Fibroblast of lung (primary cell): Measurements from ENCODE around the gene LIN52. TPM values are rescaled to one million over a fixed set of nuclear protein-coding genes. Genes with fewer than 3 reads are reported as not detected.

Experiments
- DNase-seq, 2 donors: peaks; one replicate each; pipeline versions ENCODE4 v3.0.0 to v3.0.0-alpha.2; 2010; ENCODE audit warnings: low read depth in 2 of 2
- H2AFZ ChIP-seq: 2 replicates; pipeline ENCODE4 v1.5.1; 2012; ENCODE audit warnings: low read length, control low read depth, inconsistent platforms
- H3K27ac ChIP-seq: 2 replicates; pipeline ENCODE4 v1.5.1; 2011; ENCODE audit warnings: low read length, control low read depth; ENCODE audit not compliant: insufficient read depth
- H3K27me3 ChIP-seq: 2 replicates; pipeline ENCODE4 v1.5.1; 2011; ENCODE audit warnings: mild to moderate bottlenecking, low read length; ENCODE audit not compliant: control insufficient read depth, insufficient read depth
- H3K36me3 ChIP-seq: 2 replicates; pipeline ENCODE4 v1.5.1; 2011; ENCODE audit warnings: low read length; ENCODE audit not compliant: control insufficient read depth, insufficient read depth
- H3K4me1 ChIP-seq: 2 replicates; pipeline ENCODE4 v1.5.1; 2011; ENCODE audit warnings: low read length; ENCODE audit not compliant: control insufficient read depth, insufficient read depth; ENCODE audit errors: extremely low read depth
- H3K4me2 ChIP-seq: 2 replicates; pipeline ENCODE4 v1.5.1; 2011; ENCODE audit warnings: low read length, control low read depth; ENCODE audit not compliant: insufficient read depth; ENCODE audit errors: extremely low read depth
- H3K4me3 ChIP-seq, 4 experiments: fragments of 200-600 bp in 1 of 4; sonication (generic) in 1 of 4; replicated peaks in 1 of 4; 2 replicates each; pipeline ENCODE4 v1.5.1; 2011 to 2016; ENCODE audit warnings: low read length in 4 of 4, low read depth in 3 of 4, mild to moderate bottlenecking in 3 of 4, control low read depth in 2 of 4, inconsistent platforms in 1 of 4, mixed read lengths in 1 of 4; ENCODE audit not compliant: insufficient read depth in 1 of 4; ENCODE audit errors: control extremely low read depth in 1 of 4
- H3K79me2 ChIP-seq: 2 replicates; pipeline ENCODE4 v1.5.1; 2012; ENCODE audit warnings: mild to moderate bottlenecking, low read length, inconsistent platforms; ENCODE audit not compliant: control insufficient read depth, insufficient read depth
- H3K9ac ChIP-seq: 2 replicates; pipeline ENCODE4 v1.5.1; 2011; ENCODE audit warnings: mild to moderate bottlenecking, low read length, control low read depth; ENCODE audit not compliant: insufficient read depth
- H3K9me3 ChIP-seq: 2 replicates; pipeline ENCODE4 v1.5.1; 2012; ENCODE audit warnings: low read depth, low read length; ENCODE audit not compliant: control insufficient read depth, insufficient read depth
- H4K20me1 ChIP-seq: 2 replicates; pipeline ENCODE4 v1.5.1; 2011; ENCODE audit warnings: low read length; ENCODE audit not compliant: control insufficient read depth, insufficient read depth; ENCODE audit errors: extremely low read depth
- EZH2 ChIP-seq: IDR thresholded peaks from 2 replicates; pipeline ENCODE4 v1.5.1; 2012; ENCODE audit warnings: low read length, control low read depth, mild to moderate bottlenecking; ENCODE audit errors: missing control alignments
- polyA plus RNA-seq, 2 donors: library from polyadenylated mRNA; depleted of rRNA in 1 of 2; stranded (reverse) in 1 of 2; unstranded in 1 of 2; fragments of >200 nt; gene quantifications; 2 replicates each; pipeline ENCODE4 v1.2.1, GENCODE V29; 2011 to 2012; ENCODE audit warnings: missing spikeins in 1 of 2
- total RNA-seq: library from RNA; depleted of rRNA; stranded (reverse); fragments of >200 nt; gene quantifications from 2 replicates; pipeline ENCODE4 v1.2.1, GENCODE V29; 2014
- TF ChIP-seq, protein P1 (sequence below), 2 donors: IDR thresholded peaks in 1 of 2; conservative IDR thresholded peaks in 1 of 2; 1 replicate in 1 of 2; 2 replicates in 1 of 2; pipeline ENCODE4 v1.5.1; 2011 to 2012; ENCODE audit warnings: low read length in 2 of 2, control low read depth in 1 of 2, inconsistent platforms in 1 of 2, low read depth in 1 of 2, mild to moderate bottlenecking in 1 of 2

The LIN52 gene
- total and polyA plus RNA-seq, 2 donors (not counting 1 experiment from before 2014, with no cell fraction given) = 7.5 to 11.9 TPM

DNA sequence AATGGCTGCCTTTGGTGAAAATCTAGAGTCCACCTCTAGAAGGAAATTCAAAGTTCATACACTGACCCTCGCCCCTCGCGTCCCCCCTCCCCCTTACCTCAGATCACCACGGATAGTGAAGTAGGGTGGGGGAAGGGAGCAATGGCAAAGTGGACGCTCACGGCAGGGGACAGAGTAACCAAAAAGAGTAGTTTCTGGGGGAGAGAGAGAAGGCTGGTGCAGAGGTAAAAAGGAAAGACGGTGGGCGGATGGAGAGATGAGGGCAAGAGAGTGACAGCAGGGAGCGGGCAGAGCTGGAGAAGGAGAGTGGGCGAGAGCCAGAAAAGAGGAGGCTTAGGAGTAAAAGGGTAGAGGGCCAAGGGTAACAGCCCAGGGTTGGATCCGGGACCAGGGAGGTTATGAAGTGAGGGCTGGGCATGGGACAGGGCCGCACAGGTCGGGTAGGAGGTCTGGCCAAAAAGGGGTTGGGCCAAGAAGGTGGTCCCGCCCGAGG, 926 bp upstream of the LIN52 start:
- H3K4me2 ChIP-seq = peak overlapping the region; percentile 94
- H3K9me3 ChIP-seq = no peaks in the 10 kb centered on the region
- H3K27ac ChIP-seq = peak overlapping the region; percentile 68
- H3K36me3 ChIP-seq = no peaks in the 10 kb centered on the region
- H3K79me2 ChIP-seq = peaks cover 9% of the 10 kb centered on the region
- H4K20me1 ChIP-seq = no peaks in the 10 kb centered on the region
- H3K4me1 ChIP-seq = no peaks in the 10 kb centered on the region
- DNase-seq = no peak
- H2AFZ ChIP-seq = peak overlapping the region; percentile 94
- peak overlapping the region; percentile 70 for H3K9ac ChIP-seq
- TF ChIP-seq EZH2 = no peak
- TF ChIP-seq, protein P1, sequence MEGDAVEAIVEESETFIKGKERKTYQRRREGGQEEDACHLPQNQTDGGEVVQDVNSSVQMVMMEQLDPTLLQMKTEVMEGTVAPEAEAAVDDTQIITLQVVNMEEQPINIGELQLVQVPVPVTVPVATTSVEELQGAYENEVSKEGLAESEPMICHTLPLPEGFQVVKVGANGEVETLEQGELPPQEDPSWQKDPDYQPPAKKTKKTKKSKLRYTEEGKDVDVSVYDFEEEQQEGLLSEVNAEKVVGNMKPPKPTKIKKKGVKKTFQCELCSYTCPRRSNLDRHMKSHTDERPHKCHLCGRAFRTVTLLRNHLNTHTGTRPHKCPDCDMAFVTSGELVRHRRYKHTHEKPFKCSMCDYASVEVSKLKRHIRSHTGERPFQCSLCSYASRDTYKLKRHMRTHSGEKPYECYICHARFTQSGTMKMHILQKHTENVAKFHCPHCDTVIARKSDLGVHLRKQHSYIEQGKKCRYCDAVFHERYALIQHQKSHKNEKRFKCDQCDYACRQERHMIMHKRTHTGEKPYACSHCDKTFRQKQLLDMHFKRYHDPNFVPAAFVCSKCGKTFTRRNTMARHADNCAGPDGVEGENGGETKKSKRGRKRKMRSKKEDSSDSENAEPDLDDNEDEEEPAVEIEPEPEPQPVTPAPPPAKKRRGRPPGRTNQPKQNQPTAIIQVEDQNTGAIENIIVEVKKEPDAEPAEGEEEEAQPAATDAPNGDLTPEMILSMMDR (conservative IDR thresholded peaks at IDR 0.05 in 1 of 2, IDR thresholded peaks at IDR 0.05 in 1 of 2; ENCODE audit: low read depth in 1 of 2, low read length in 2 of 2) = no peak
- peak overlapping the region; percentile 73 to 95 (median 76) for H3K4me3 ChIP-seq
- no peaks in the 10 kb centered on the region for H3K27me3 ChIP-seq

DNA sequence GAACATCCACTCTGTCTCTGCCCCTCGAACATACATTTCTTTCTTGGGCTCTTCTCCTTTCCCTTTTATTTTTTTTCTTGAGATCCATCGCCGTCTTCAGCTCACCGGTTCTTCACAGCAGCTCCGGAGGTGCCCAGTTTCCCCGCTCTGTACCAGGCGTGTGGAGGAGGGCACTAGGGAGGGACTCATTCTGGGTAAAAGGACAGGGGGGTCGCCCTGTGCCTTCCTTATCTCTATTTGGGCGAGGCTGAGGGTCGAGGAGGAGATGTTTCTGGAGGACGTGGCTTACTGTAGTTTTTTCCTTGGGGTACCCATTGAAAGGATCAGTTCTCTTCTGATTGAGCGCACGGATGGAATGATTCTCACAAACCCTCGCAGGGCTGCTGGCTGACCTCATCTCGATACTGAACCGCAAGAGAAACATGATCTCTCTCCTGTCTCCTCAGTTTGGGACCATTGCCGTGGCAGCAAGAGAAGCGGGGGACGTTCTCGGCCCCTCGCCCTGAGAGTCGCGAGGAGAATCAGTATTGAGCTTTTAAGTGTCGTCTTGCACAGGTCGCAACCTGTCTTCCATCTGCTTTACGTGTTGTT, 386 bp downstream of the LIN52 start:
- H3K27me3 ChIP-seq = no peaks in the 10 kb centered on the region
- peak overlapping the region; percentile 94 for H3K27ac ChIP-seq
- DNase-seq = peak; percentile 36 to 62
- no peaks in the 10 kb centered on the region for H4K20me1 ChIP-seq
- peaks cover 9% of the 10 kb centered on the region for H3K79me2 ChIP-seq
- H3K4me1 ChIP-seq = no peaks in the 10 kb centered on the region
- peak overlapping the region; percentile 86 for H3K9ac ChIP-seq
- peak overlapping the region; percentile 73 to 95 (median 92) for H3K4me3 ChIP-seq
- no peak for TF ChIP-seq EZH2
- TF ChIP-seq, protein P1 (conservative IDR thresholded peaks at IDR 0.05 in 1 of 2, IDR thresholded peaks at IDR 0.05 in 1 of 2; ENCODE audit: low read depth in 1 of 2, low read length in 2 of 2) = no peak
- H2AFZ ChIP-seq = peak overlapping the region; percentile 87
- no peaks in the 10 kb centered on the region for H3K9me3 ChIP-seq
- H3K36me3 ChIP-seq = no peaks in the 10 kb centered on the region
- peak overlapping the region; percentile 74 for H3K4me2 ChIP-seq

DNA sequence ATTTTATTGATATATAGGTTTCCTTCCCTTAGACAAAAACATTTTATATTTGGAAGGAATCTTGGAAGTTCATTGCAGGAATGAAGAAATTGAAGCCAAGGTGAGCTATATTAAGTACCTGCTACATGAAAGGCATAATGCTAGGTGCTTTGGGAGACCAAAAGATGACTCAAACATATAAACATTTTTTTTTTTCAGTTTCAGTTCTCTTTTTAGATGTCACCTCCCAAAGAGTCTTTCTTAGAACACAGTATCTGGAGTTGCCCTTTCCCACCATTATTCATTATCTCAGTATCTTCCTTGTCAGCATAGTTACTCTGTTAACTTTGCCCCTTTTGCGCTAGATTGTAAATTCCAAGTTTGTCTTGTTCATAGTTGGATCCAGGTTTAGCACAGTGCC, 1.1 kb downstream of the LIN52 start:
- Histone ChIP-seq H3K4me3 (peak overlapping the region; percentile 73 to 95 (median 92)), H4K20me1 (no peaks in the 10 kb centered on the region), H3K4me2 (peak overlapping the region; percentile 74), H2AFZ (no peak overlapping the region), H3K36me3 (no peaks in the 10 kb centered on the region), H3K9ac (no peak overlapping the region), H3K27ac (peak overlapping the region; percentile 94), H3K4me1 (no peaks in the 10 kb centered on the region), H3K79me2 (peaks cover 9% of the 10 kb centered on the region), H3K9me3 (no peaks in the 10 kb centered on the region), H3K27me3 (no peaks in the 10 kb centered on the region)
- TF ChIP-seq, protein P1 (conservative IDR thresholded peaks at IDR 0.05 in 1 of 2, IDR thresholded peaks at IDR 0.05 in 1 of 2; ENCODE audit: low read depth in 1 of 2, low read length in 2 of 2) = no peak
- no peak for TF ChIP-seq EZH2
- no peak for DNase-seq
